H1 (cell line): Measurements from ENCODE around the gene XAB2. TPM values are rescaled to one million over a fixed set of nuclear protein-coding genes. Genes with fewer than 3 reads are reported as not detected.
"Not testable (repeated sequence)": the region's sequence is repeated elsewhere in the genome, so short reads cannot be mapped to it uniquely, and the experiment has no call there.

ENCODE experiments used
- CTCF ChIA-PET: fragments of 300-600 bp; sonication (Branson Sonifier 250); formaldehyde crosslinking; loops from one replicate; lab custom pipeline; 2021; ENCODE audit not compliant: partially characterized antibody; lab: Charles Lee
- POLR2A ChIA-PET: fragments of 300-600 bp; sonication (Branson Sonifier 250); formaldehyde crosslinking; loops from one replicate; lab custom pipeline; 2021; ENCODE audit warnings: inconsistent platforms; ENCODE audit not compliant: partially characterized antibody; lab: Charles Lee
- DNase-seq, 2 experiments: peaks; one replicate each; pipeline versions ENCODE4 v3.0.0 to v3.0.0-alpha.2; 2010 to 2022; ENCODE audit warnings: low spot score in 2 of 2, low read depth in 1 of 2, mixed read lengths in 1 of 2
- FAIRE-seq: peaks from 2 replicates; lab custom pipeline; 2011; peaks lifted over from hg19 to GRCh38; lab: Jason Lieb, UNC
- H2AFZ ChIP-seq: 2 replicates; pipeline ENCODE4 v1.8.1; 2012; ENCODE audit warnings: low read length, inconsistent platforms
- H2AK5ac ChIP-seq: 2 replicates; pipeline ENCODE4 v1.6.1; 2013; ENCODE audit warnings: low read depth, low read length
- H2BK120ac ChIP-seq: replicated peaks from 2 replicates; pipeline ENCODE3; 2013; ENCODE audit warnings: low read depth, low read length, inconsistent platforms
- H2BK12ac ChIP-seq: 2 replicates; pipeline ENCODE4 v1.6.1; 2013; ENCODE audit warnings: low read depth, low read length
- H2BK15ac ChIP-seq: 2 replicates; pipeline ENCODE4 v1.6.1; 2013; ENCODE audit warnings: low read length
- H2BK20ac ChIP-seq: 2 replicates; pipeline ENCODE4 v1.6.1; 2013; ENCODE audit warnings: low read length
- H2BK5ac ChIP-seq: 2 replicates; pipeline ENCODE4 v1.6.1; 2013; ENCODE audit warnings: low read depth, low read length
- H3K14ac ChIP-seq: 2 replicates; pipeline ENCODE4 v1.6.1; 2013; ENCODE audit warnings: inconsistent platforms; ENCODE audit not compliant: insufficient read length
- H3K18ac ChIP-seq: 2 replicates; pipeline ENCODE4 v1.6.1; 2013; ENCODE audit warnings: low read length; ENCODE audit errors: extremely low read depth
- H3K23ac ChIP-seq: 2 replicates; pipeline ENCODE4 v1.6.1; 2013; ENCODE audit warnings: inconsistent platforms; ENCODE audit not compliant: insufficient read length
- H3K23me2 ChIP-seq: 2 replicates; pipeline ENCODE4 v1.6.1; 2013; ENCODE audit warnings: low read depth, low read length
- H3K27ac ChIP-seq: 2 replicates; pipeline ENCODE4 v1.6.1; 2011; ENCODE audit warnings: low read depth, low read length, inconsistent platforms
- H3K27me3 ChIP-seq, 4 experiments: replicated peaks in 1 of 4; 1 replicate in 1 of 4; 2 replicates in 3 of 4; pipeline versions ENCODE4 v1.6.1 to v1.8.1; 2011 to 2013; ENCODE audit warnings: low read length in 3 of 4, mild to moderate bottlenecking in 3 of 4, inconsistent platforms in 2 of 4, mixed read lengths in 2 of 4, moderate library complexity in 1 of 4; ENCODE audit not compliant: control insufficient read depth in 3 of 4, insufficient read depth in 3 of 4; ENCODE audit errors: extremely low read depth in 1 of 4
- H3K36me3 ChIP-seq, 4 experiments: 2 replicates each; pipeline versions ENCODE4 v1.6.1 to v1.8.1; 2011 to 2013; ENCODE audit warnings: mild to moderate bottlenecking in 4 of 4, low read length in 3 of 4, moderate library complexity in 2 of 4, control low read depth in 1 of 4, inconsistent platforms in 1 of 4; ENCODE audit not compliant: insufficient read depth in 4 of 4, control insufficient read depth in 2 of 4
- H3K4ac ChIP-seq: replicated peaks from 2 replicates; pipeline ENCODE3; 2013; ENCODE audit warnings: low read length, low read depth, mixed read lengths, inconsistent platforms; ENCODE audit not compliant: insufficient read length
- H3K4me1 ChIP-seq, 4 experiments: replicated peaks in 1 of 4; 1 replicate in 1 of 4; 2 replicates in 3 of 4; pipeline versions ENCODE4 v1.6.1 to v1.8.1; 2011 to 2013; ENCODE audit warnings: low read length in 3 of 4, inconsistent platforms in 2 of 4, mixed read lengths in 1 of 4; ENCODE audit not compliant: insufficient read depth in 4 of 4, control insufficient read depth in 3 of 4
- H3K4me2 ChIP-seq, 2 experiments: 2 replicates each; pipeline versions ENCODE4 v1.6.1 to v1.8.1; 2011 to 2013; ENCODE audit warnings: low read depth in 2 of 2, low read length in 2 of 2, control low read depth in 1 of 2, inconsistent platforms in 1 of 2, mild to moderate bottlenecking in 1 of 2; ENCODE audit not compliant: insufficient read depth in 1 of 2
- H3K4me3 ChIP-seq, 4 experiments: fragments of 200-600, 300-600 bp in 1 of 4; sonication (generic), shearing (Covaris generic), sonication (Bioruptor Twin) in 1 of 4; 2 replicates each; pipeline versions ENCODE4 v1.5.1 to v1.8.1; 2011 to 2016; ENCODE audit warnings: low read length in 4 of 4, low read depth in 3 of 4, control low read depth in 2 of 4, inconsistent platforms in 2 of 4, mild to moderate bottlenecking in 2 of 4, mixed read lengths in 1 of 4, moderate library complexity in 1 of 4; ENCODE audit not compliant: insufficient read depth in 2 of 4; ENCODE audit errors: extremely low read depth in 1 of 4
- H3K56ac ChIP-seq: replicated peaks from 2 replicates; pipeline ENCODE3; 2013; ENCODE audit warnings: low read depth, mild to moderate bottlenecking, mixed read lengths, low read length, inconsistent platforms; ENCODE audit not compliant: insufficient read length
- H3K79me1 ChIP-seq: 2 replicates; pipeline ENCODE4 v1.6.1; 2013; ENCODE audit warnings: low read depth, low read length, control low read depth
- H3K79me2 ChIP-seq, 2 experiments: 2 replicates each; pipeline versions ENCODE4 v1.6.1 to v1.8.1; 2012 to 2013; ENCODE audit warnings: low read length in 2 of 2, mild to moderate bottlenecking in 2 of 2, inconsistent platforms in 1 of 2; ENCODE audit not compliant: insufficient read depth in 2 of 2, control insufficient read depth in 1 of 2
- H3K9ac ChIP-seq, 4 experiments: replicated peaks in 1 of 4; 1 replicate in 1 of 4; 2 replicates in 3 of 4; pipeline versions ENCODE4 v1.6.1 to v1.8.1; 2011 to 2013; ENCODE audit warnings: low read depth in 3 of 4, low read length in 3 of 4, control low read depth in 2 of 4, mild to moderate bottlenecking in 2 of 4, moderate library complexity in 2 of 4, inconsistent platforms in 1 of 4; ENCODE audit errors: extremely low read depth in 1 of 4
- H3K9me3 ChIP-seq, 2 experiments: 2 replicates each; pipeline versions ENCODE4 v1.6.1 to v1.8.1; 2012 to 2013; ENCODE audit warnings: mild to moderate bottlenecking in 2 of 2, moderate library complexity in 2 of 2, control low read depth in 1 of 2, inconsistent platforms in 1 of 2, low read depth in 1 of 2, low read length in 1 of 2, mixed read lengths in 1 of 2; ENCODE audit not compliant: insufficient read depth in 2 of 2
- H4K20me1 ChIP-seq, 2 experiments: replicated peaks in 1 of 2; 2 replicates each; pipeline versions ENCODE3 to v1.8.1; 2011 to 2013; ENCODE audit warnings: inconsistent platforms in 2 of 2, low read length in 2 of 2, mild to moderate bottlenecking in 1 of 2; ENCODE audit not compliant: insufficient read depth in 2 of 2, control insufficient read depth in 1 of 2
- H4K5ac ChIP-seq: 2 replicates; pipeline ENCODE4 v1.6.1; 2013; ENCODE audit warnings: low read length, low read depth, mixed read lengths, inconsistent platforms; ENCODE audit not compliant: insufficient read length
- H4K8ac ChIP-seq: 2 replicates; pipeline ENCODE4 v1.8.0; 2013; ENCODE audit warnings: mild to moderate bottlenecking, moderate library complexity, low read length, inconsistent platforms; ENCODE audit not compliant: insufficient read depth; ENCODE audit errors: extremely low read depth
- H4K91ac ChIP-seq: replicated peaks from 2 replicates; pipeline ENCODE3; 2013; ENCODE audit warnings: low read length, mixed read lengths, inconsistent platforms; ENCODE audit not compliant: insufficient read length
- WGBS, 2 experiments: shearing (Covaris generic) in 1 of 2; methylation state at CpG; one replicate each; pipeline versions ENCODE4 v1.1.6 to v1.1.7; 2013 to 2015; ENCODE audit warnings: low lambda C conversion rate in 2 of 2, mixed read lengths in 2 of 2, inconsistent platforms in 1 of 2, low coverage in 1 of 2, missing lambda C conversion rate in 1 of 2; ENCODE audit not compliant: insufficient replicate concordance in 2 of 2, insufficient coverage in 1 of 2, insufficient read length in 1 of 2; ENCODE audit errors: extremely low coverage in 1 of 2, missing lambda C conversion rate in 1 of 2; 5-methylcytosine and 5-hydroxymethylcytosine counted together
- polyA plus RNA-seq, 7 experiments: library from polyadenylated mRNA; depleted of rRNA in 3 of 7; stranded (reverse) in 5 of 7; unstranded in 2 of 7; fragments of >200 nt in 5 of 7; fragments of 200-250 nt in 2 of 7; gene quantifications; 1 replicate in 5 of 7; 2 replicates in 1 of 7; 4 replicates in 1 of 7; pipeline versions ENCODE4 v1.2.1 to v1.2.3, GENCODE V29; 2011 to 2013; ENCODE audit warnings: missing spikeins in 2 of 7, mixed read lengths in 2 of 7
- total RNA-seq: library from RNA; stranded (reverse); fragmentation: NEBNext Ultra II Directional; extraction: Animal tissue kit (Norgen Biotek cat#: 25700); gene quantifications from 2 replicates; pipeline ENCODE4 v1.2.1, GENCODE V29; 2021

The XAB2 gene
- total and polyA plus RNA-seq, 2 of the 8 experiments (the other 6 are each of a cell fraction or from before 2014, with no cell fraction given): 48.2 to 49.4 TPM

- 92% methylated on average over 1 of the region's 1 CpG; no CpG with 5 or more reads in 1 of the 2 experiments for WGBS, 2 experiments
- POLR2A ChIA-PET: interaction anchor here (0.7 to 1.2 kb wide), 3 partner anchors 9 to 58 kb away, joined by 3 read pairs; no protein-coding TSS in a partner anchor
- not testable (repeated sequence) for H3K27ac ChIP-seq, H3K14ac ChIP-seq, H3K36me3 ChIP-seq, H4K20me1 ChIP-seq, H3K23me2 ChIP-seq, H3K4ac ChIP-seq, H3K56ac ChIP-seq, H3K79me1 ChIP-seq, H3K27me3 ChIP-seq, H3K9ac ChIP-seq, H3K23ac ChIP-seq, H3K79me2 ChIP-seq, H2AFZ ChIP-seq, H4K5ac ChIP-seq, H2BK5ac ChIP-seq, H2BK120ac ChIP-seq, H3K18ac ChIP-seq, H3K4me2 ChIP-seq, H2BK20ac ChIP-seq, H3K9me3 ChIP-seq, H4K8ac ChIP-seq, H2BK12ac ChIP-seq, H2BK15ac ChIP-seq, H3K4me1 ChIP-seq, H4K91ac ChIP-seq, FAIRE-seq, H3K4me3 ChIP-seq, DNase-seq, H2AK5ac ChIP-seq
- CTCF ChIA-PET: interaction anchor here (0.6 to 2.8 kb wide), 3 partner anchors 9 to 953 kb away, joined by 4 to 11 read pairs (median 4); partner anchors contain the start of gene TRAPPC5
Measured at GRCh38 chr19:7577422-7577821, 51.9 kb downstream of the XAB2 start.
